DMS153 treated with DMSO at 0.1 percent for 48 hours (cell line): ENCODE measurements around the gene CALML3.

Experiments used
- DNase-seq: peaks from one replicate; lab custom pipeline; 2025; ENCODE audit not compliant: unreplicated experiment; lab: John Stamatoyannopoulos, UW

The CALML3 gene

GRCh38 chr10:5490698-5491464 is 33.9 kb upstream of the CALML3 start:
- no peak for DNase-seq

DNA sequence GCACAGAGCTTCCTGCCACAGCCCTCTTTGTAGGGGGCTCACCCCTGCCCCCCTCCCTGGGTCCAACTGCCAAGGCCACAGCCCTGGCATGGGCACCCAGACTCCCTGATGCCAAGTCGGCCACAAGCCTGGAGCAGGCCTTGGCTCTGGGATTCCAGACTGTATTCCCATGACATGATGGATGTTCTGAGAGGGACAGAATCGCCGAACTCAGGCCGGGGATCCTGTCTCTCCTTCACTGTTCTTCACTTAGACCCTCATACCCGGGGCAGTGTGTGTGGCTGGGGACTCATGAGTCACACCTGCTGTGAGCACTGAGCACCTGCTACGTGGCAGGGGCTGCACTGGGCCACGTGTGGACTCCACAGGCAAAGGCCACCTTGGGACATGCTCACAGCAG is 33.3 kb upstream of the CALML3 start:
- no peak for DNase-seq

DNA sequence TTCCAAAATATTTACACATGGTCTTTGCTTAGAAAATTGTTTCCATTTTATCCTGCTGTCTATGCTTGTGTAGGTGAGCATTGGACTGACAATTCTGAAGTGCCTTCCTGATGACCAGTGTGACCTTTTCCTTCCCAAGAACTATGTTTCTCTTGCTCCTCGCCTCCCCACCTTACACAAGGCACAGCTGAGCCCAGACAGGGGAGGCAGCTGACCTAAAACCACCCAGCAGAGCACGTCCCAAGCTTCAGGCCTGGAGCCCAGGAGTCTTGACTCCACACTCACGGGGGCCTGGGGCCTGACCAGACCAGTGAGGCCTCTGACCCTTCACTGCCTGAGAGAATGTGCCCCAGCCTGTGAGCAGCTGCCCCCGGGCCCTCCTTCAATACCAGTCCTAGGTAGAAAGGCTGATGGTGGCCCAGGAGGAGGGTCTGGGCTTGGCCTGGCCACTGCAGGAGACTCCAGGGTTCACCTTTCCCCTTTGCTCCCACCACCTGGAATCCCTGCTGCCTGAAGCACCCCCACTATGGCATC is 32.4 kb upstream of the CALML3 start:
- DNase-seq, result no peak

DNA sequence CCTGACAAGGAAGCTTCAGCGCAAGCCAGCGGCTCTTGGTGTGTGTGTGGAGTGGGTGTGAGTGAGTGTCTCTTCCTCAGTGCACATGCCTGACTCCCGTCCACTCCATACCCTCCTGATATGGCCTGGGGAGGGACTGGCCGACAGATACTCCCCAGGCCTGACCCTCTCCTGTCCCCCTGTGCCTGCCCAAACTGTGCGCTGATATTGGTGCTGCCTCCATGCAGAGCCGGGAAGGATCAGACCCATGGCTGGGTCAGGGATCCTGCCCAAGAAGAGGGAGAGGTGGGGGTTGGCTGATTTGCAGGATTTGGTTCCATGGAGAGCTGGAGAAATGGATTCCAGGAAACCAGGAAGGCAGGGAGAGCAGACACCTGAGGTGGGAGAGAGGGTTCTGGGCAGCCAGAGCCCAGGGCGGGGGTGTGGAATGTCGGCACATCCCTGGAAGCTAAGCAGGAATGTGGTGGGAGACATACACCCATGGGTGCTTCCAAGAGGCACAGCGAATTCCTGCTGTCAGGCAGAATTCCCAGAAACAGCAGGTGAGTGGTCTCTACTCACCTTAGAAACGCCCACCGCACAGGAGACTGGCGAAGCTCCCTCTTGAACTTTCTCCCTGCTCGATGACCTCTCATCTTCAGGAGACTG is 31.7 kb upstream of the CALML3 start:
- no peak for DNase-seq

GRCh38 chr10:5493691-5494090 is 31.1 kb upstream of the CALML3 start:
- no peak for DNase-seq

DNA sequence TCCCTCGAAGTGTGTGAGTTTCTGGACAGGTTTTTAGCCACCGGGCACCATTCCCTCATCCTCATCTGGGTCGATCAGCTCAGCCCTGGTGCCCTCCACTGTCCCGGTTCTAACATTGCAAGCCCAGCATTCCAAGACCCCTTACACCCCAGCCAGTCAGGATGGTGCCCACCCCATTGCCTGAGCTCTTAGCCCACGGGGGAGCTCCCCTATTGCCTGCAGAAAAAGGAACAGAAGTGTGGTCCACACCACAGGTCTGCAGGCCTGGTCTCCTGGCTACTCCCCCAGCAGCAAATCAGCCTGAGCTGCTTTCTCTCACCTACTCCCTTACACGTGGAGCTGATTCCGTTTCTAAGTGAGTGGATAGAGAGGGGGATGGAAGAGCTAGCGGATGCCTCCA is 30.1 kb upstream of the CALML3 start:
- no peak for DNase-seq

DNA sequence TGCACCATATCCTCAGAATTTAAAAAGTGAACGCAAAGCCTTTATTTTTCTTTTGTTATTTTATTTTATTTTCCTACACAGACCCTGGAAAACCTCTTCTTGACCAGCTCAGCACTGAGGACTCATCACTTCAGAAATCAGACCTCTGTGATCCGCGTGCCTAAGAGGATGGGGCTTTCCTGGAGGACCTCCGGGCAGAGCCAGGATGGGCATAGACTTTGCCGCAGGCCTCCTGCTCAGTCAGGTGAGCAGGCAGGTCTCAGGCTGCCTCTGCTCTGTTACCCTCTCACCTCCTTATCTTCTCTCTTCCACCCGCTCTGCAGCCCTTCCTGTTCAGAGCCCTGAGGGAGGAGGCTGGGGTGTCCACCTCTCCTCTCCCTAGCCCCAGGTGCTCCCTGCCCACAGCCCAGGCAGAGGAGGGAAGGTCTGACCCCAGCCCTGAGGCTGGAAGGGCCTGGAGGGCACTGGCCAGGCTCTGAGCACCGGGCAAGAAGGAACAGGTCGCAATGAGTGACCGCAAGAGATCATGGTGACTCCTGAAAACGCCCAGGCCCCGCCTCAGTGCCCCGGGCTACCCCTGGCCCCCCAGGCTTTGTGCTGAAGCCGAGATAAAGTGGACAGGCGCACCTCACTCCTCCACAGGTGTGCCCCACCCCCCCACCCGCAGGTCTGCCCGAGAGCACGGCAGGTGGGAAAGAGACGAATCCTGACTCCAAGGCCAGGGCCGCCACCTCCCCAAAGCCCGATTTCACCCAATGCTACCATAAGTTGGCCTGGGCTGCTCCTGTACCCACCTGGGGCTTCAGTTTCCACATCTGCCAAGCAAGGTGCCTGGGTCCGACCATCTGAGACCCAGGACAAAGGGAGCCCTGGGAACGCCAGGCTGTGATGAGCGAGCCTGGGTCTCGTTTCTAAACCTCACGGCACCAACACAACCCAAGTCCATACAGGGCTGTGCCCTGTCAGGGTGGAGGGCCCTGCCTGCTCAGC is 28.2 kb upstream of the CALML3 start:
- DNase-seq, result no peak

DNA sequence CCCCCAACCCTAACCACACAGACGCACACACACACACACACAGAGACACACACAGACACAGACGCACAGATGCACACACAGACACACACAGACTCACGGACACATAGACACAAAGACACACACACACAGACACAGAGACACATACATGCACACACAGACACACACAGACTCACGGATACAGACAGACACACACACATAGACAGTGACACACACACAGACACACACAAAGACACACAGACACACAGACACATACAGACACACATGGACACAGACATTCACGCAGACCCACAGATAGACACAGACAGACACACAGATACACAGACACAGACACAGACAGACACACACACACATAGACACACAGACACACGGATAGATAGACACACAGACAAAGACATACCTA is 27.5 kb upstream of the CALML3 start:
- DNase-seq, result no peak

- DNase-seq, result no peak
Observed at GRCh38 chr10:5497948-5498730, 26.6 kb upstream of the CALML3 start.

DNA sequence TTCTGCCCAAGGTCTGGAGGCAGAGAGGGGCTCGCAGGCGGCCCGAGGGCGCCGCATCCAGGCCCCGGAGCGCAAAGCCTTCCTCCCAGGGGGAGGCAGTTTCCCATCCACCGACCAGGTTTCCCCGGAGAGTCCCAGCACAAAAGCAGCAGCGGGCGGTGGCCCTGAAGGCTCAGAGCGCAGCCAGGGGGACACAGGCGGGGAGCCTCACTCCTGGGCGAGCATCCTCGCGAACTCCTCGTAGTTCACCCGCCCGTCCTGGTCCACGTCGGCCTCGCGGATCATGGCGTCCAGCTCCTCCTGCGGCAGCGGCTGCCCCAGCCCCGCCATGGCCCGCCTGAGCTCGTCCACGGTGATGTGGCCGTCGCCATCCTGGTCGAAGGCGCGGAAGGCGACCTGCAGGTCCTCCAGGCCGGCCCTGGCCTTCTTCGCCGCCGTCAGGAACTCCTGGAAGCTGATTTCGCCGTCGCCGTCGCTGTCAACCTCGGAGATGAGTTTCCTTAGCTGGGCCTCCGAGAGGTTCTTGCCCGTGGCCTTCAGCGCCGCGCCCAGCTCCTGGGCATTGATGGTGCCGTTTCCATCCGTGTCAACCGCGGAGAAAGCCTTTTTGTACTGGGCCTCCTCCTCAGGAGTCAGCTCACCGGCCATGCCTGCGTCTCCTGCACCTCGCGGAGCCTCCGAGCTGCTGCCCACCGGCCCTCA is 25.8 kb upstream of the CALML3 start:
- DNase-seq, result no peak

DNA sequence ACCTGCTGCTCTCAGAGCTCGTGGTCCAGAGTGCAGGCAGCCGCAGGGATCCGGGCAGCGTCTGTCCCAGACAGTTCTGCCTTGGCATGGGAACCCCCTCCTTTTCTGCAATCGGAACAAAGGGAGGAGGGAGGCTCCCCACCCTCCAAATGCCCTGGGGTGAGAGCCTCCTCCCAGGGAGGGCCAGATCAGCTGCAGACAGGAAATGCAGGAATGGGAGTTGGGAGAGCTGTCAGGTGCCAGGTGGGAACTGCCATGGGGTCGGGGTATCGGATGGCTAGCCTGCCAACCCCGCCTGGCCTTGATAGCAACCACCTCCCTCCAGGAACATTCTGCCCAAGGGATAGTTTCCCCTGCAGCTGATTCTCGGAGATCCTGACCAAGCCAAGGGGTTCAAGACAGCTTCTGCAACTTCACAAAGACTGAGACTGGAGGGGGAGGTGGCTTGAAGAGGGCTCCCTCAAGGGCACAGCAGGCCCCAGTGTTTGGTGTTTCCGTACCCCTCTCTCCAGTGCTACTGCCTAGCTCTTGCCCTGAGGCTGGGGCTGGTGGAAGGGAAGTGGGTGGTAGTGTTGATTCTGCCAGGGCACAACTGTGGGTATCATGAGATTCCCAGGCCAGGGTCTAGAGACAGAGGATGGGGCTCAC is 25.1 kb upstream of the CALML3 start, which contains the start of gene CALML5:
TSS of gene CALML5 (minus strand) at position 78 of the 648 bp plus-strand sequence. CDS start 132 bp downstream, outside the sequence.
- no peak for DNase-seq

DNA sequence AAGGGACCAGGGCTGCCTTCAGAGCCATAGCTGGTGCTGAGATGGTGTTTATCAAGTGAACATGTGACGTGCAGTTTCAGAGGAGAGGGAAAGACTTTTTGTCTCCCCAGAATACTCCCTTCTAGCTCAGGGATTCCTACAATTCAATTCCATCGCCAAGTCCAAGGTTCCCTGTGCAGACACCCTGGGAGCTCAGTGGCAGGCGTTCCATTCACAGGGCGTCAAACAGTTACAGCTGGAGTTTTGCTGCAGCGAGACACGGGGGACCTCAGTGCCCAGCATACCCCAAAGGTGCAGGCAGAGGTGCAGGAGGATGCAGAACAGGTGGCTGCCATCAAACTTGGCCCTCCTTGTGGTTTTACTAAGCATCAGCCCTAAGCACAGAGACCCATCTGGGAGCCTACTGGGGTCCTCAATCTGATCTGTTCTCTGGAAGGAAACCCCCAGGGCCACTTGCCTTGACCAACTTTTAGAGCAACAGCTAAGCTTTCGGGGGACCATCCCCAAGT is 24.5 kb upstream of the CALML3 start:
- no peak for DNase-seq

DNA sequence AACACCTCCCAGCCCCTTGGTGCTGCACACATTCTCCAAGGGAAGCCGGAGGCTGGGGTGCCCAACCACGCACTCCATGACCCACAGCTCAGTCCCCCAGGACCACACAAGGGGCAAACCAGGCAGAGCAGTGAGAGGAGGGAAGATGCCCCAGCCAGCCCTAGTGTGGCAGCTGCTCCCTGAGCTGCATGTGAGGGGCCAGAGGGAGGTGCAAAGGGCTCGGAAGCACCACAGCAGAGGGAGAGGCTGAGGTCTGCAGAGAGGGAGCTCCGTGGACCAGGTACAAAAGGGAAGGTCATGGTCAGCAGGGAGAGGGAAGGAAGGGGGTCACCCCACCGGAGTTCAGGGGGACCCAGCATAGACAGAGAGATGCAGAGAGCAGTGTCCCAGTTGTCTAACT is 23.9 kb upstream of the CALML3 start:
- no peak for DNase-seq

GRCh38 chr10:5502061-5502521 is 22.7 kb upstream of the CALML3 start:
- DNase-seq, result no peak

GRCh38 chr10:5502571-5503476 is 21.9 kb upstream of the CALML3 start:
- DNase-seq, result no peak

DNA sequence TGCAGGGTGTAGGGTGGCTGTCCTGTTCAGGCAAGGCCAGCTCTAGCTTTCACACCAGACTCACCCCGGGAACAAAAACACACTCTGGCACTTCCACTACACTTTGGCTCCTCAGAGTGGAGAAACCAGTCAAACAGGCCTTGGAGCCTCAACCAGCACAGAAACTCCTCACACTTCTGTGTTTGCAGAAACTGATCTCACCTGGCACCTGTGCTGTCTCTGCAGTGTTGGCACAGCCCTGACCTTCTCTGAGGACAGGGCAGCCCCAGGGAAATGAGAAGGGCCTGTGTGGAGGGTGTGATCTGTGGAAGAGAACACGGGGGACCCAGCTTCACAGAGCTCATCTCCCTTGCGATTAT is 21.3 kb upstream of the CALML3 start:
- peak; percentile 26 for DNase-seq

DNA sequence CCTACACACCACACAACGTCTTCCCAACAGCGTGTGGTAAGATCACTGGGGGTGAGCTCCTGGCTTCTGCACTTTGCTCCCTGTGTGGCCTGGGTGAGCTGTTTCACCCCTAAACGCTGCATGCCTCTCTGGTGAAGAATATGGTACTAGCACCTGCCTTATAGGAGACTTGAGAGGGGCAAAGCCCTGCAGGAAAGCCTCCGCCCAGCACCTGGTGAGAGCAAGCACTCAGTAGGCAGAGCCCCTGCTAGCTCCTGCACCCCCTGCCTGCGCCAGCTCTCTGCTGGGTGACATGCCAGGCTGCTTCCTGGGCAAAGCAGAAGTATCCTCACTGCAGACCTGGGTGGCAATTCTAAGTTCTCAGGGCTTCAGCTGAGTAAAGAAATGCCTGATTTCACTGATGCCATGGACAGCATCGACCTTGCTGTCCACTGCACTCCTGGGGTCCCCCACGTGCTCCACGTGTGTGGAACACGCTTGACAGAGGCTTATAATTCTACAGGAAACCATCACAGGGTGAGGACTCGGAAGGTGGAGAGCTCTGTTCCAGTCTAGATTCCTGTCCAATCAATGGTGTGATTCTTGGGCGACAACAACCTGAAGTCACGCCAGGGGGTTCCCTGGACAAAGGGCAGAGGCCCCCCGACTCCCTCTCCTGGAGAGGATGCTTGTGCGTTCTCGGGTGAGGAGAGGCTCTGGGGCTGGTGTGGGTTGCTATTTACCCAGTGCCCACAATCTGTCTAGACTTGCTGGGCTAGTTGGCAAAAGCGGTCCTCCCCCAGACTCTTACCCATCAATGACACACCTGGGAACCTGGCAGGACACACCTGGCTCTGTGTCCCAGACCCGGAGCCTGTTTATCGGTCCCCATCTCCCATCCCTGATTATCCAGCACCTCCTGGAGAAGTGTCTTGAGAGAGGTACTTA is 20.4 kb upstream of the CALML3 start:
- DNase-seq, result no peak
